CD4-positive, alpha-beta T cell (primary cell): ENCODE results near the gene NLRP4. TPM values are rescaled to one million over a fixed set of nuclear protein-coding genes. Genes with fewer than 3 reads are reported as not detected.

Source experiments
- ATAC-seq: fragments of 200-7000 bp; cut with Tn5 transposase; one replicate; pipeline ENCODE4 v1.10.0; 2022; ENCODE audit warnings: mild to moderate bottlenecking; ENCODE audit not compliant: poor library complexity
- CTCF ChIA-PET: fragments of 350-600 bp; sonication (Branson Sonifier 250); formaldehyde crosslinking; loops from one replicate; lab custom pipeline; 2021; ENCODE audit warnings: antibody characterized with exemption, inconsistent platforms; lab: Charles Lee
- POLR2A ChIA-PET: fragments of 350-600 bp; sonication (Branson Sonifier 250); formaldehyde crosslinking; loops from one replicate; lab custom pipeline; 2021; ENCODE audit warnings: antibody characterized with exemption, inconsistent platforms; lab: Charles Lee
- DNase-seq, 14 experiments: peaks; one replicate each; pipeline ENCODE4 v3.0.0-alpha.2; 2013 to 2020; ENCODE audit warnings: mixed read lengths in 2 of 14
- H3K27ac ChIP-seq, 2 donors: one replicate each; pipeline versions ENCODE4 v1.5.1 to v1.7.0; 2013; ENCODE audit warnings: low read length in 2 of 2, low read depth in 1 of 2, mild to moderate bottlenecking in 1 of 2
- H3K27me3 ChIP-seq, 2 experiments: 1 replicate in 1 of 2; 2 replicates in 1 of 2; pipeline versions ENCODE4 v1.6.1 to v1.7.0; 2013; ENCODE audit warnings: low read length in 2 of 2, control low read depth in 1 of 2, mild to moderate bottlenecking in 1 of 2, moderate library complexity in 1 of 2; ENCODE audit not compliant: insufficient read depth in 2 of 2, control insufficient read depth in 1 of 2
- H3K36me3 ChIP-seq: one replicate; pipeline ENCODE4 v1.6.1; 2013; ENCODE audit warnings: low read length, control low read depth; ENCODE audit not compliant: insufficient read depth
- H3K4me1 ChIP-seq: one replicate; pipeline ENCODE4 v1.6.1; 2013; ENCODE audit warnings: low read length, control low read depth; ENCODE audit not compliant: insufficient read depth
- H3K4me3 ChIP-seq: one replicate; pipeline ENCODE4 v1.5.1; 2013; ENCODE audit warnings: mild to moderate bottlenecking, low read length, moderate library complexity
- H3K9me3 ChIP-seq, 2 experiments: 1 replicate in 1 of 2; 2 replicates in 1 of 2; pipeline versions ENCODE4 v1.6.1 to v1.7.0; 2013; ENCODE audit warnings: low read length in 2 of 2, mild to moderate bottlenecking in 2 of 2, control low read depth in 1 of 2, moderate library complexity in 1 of 2; ENCODE audit not compliant: control insufficient read depth in 1 of 2, insufficient read depth in 1 of 2
- H3K27ac Mint-ChIP-seq: one replicate; pipeline ENCODE4 v1.8.0; 2020; ENCODE audit warnings: mixed read lengths
- H3K27me3 Mint-ChIP-seq: one replicate; pipeline ENCODE4 v1.8.0; 2021; ENCODE audit warnings: mixed read lengths
- H3K36me3 Mint-ChIP-seq: one replicate; pipeline ENCODE4 v1.8.0; 2021; ENCODE audit warnings: low read depth, mixed read lengths
- H3K4me1 Mint-ChIP-seq: one replicate; pipeline ENCODE4 v1.8.0; 2021; ENCODE audit warnings: low read depth, mixed read lengths
- H3K4me3 Mint-ChIP-seq: one replicate; pipeline ENCODE4 v1.8.0; 2020; ENCODE audit warnings: mild to moderate bottlenecking, mixed read lengths
- H3K9me3 Mint-ChIP-seq: one replicate; pipeline ENCODE4 v1.8.0; 2020; ENCODE audit warnings: mixed read lengths
- CTCF ChIP-seq: fragments of 200-600 bp; IDR thresholded peaks from one replicate; pipeline ENCODE4 v1.8.0; 2022; ENCODE audit warnings: antibody characterized with exemption, mild to moderate bottlenecking
- intact Hi-C, 2 experiments: fragments of 100-400 bp; cut with DNase I in 1 of 2; cut with micrococcal nuclease in 1 of 2; formaldehyde crosslinking; loops; one replicate each; pipeline versions ENCODE4 v1.15.1 to v1.9.0; 2023 to 2025; cut with DNase I, micrococcal nuclease
- total RNA-seq, 174 experiments: library from RNA in 2 of 174; stranded (reverse) in 2 of 174; gene quantifications; one replicate each; pipeline ENCODE4 v1.2.3 and lab custom pipeline; 2021 to 2026

NLRP4 gene
- total RNA-seq, 2 experiments from 2014 or later = not detected

- no peak for ATAC-seq
- H3K9me3 ChIP-seq = peaks cover 5 to 17% of the 10 kb centered on the region in 2 experiments
- intact Hi-C loops = no loop called here
- DNase-seq = no peak
- no peak for TF ChIP-seq CTCF
- CTCF ChIA-PET = no interaction called here
- Mint-ChIP-seq H3K27ac (no peak overlapping the region), H3K9me3 (peaks cover 14% of the 10 kb centered on the region), H3K27me3 (peaks cover 6% of the 10 kb centered on the region), H3K4me1 (no peaks in the 10 kb centered on the region), H3K36me3 (no peaks in the 10 kb centered on the region), H3K4me3 (no peak overlapping the region)
- H3K4me1 ChIP-seq = no peaks in the 10 kb centered on the region
- no peak overlapping the region for H3K4me3 ChIP-seq
- H3K27me3 ChIP-seq = no peaks in the 10 kb centered on the region
- no peaks in the 10 kb centered on the region for H3K36me3 ChIP-seq
- H3K27ac ChIP-seq = no peak overlapping the region
- POLR2A ChIA-PET = no interaction called here
These were observed 34.4 kb downstream of the NLRP4 start for GRCh38 chr19:55870736-55871135.

- Histone ChIP-seq H3K4me3 (no peak overlapping the region), H3K4me1 (no peaks in the 10 kb centered on the region), H3K9me3 (peaks cover 14 to 16% of the 10 kb centered on the region in 2 experiments), H3K27ac (no peak overlapping the region), H3K27me3 (no peaks in the 10 kb centered on the region), H3K36me3 (no peaks in the 10 kb centered on the region)
- intact Hi-C loops = no loop called here
- DNase-seq (no peak), ATAC-seq (no peak)
- H3K36me3 Mint-ChIP-seq = no peaks in the 10 kb centered on the region
- no peak for TF ChIP-seq CTCF
- ChIA-PET CTCF (no interaction called here), POLR2A (no interaction called here)
- no peaks in the 10 kb centered on the region for H3K27me3 Mint-ChIP-seq
- no peaks in the 10 kb centered on the region for H3K4me1 Mint-ChIP-seq
- peaks cover 22% of the 10 kb centered on the region for H3K9me3 Mint-ChIP-seq
- H3K27ac Mint-ChIP-seq = no peak overlapping the region
- no peak overlapping the region for H3K4me3 Mint-ChIP-seq
These were observed 40.9 kb downstream of the NLRP4 start for GRCh38 chr19:55877211-55877610.

GRCh38 chr19:55882626-55883025 lies 46.3 kb downstream of the NLRP4 start:
- H3K36me3 ChIP-seq = no peaks in the 10 kb centered on the region
- Mint-ChIP-seq H3K36me3 (no peaks in the 10 kb centered on the region), H3K27me3 (no peaks in the 10 kb centered on the region), H3K4me3 (no peak overlapping the region), H3K9me3 (peaks cover 15% of the 10 kb centered on the region), H3K4me1 (no peaks in the 10 kb centered on the region), H3K27ac (no peak overlapping the region)
- CTCF ChIA-PET = no interaction called here
- TF ChIP-seq CTCF = no peak
- no peak overlapping the region for H3K27ac ChIP-seq
- intact Hi-C loops = no loop called here
- H3K27me3 ChIP-seq = peaks cover 0 to 3% of the 10 kb centered on the region in 2 experiments
- DNase-seq (no peak), ATAC-seq (no peak)
- POLR2A ChIA-PET = no interaction called here
- H3K4me1 ChIP-seq = no peaks in the 10 kb centered on the region
- peaks cover 16 to 19% of the 10 kb centered on the region in 2 experiments for H3K9me3 ChIP-seq
- no peak overlapping the region for H3K4me3 ChIP-seq
